Measurements from ENCODE around the gene FABP3. TPM values are rescaled to one million over a fixed set of nuclear protein-coding genes. Genes with fewer than 3 reads are reported as not detected.
"Not testable (repeated sequence)": the region's sequence is repeated elsewhere in the genome, so short reads cannot be mapped to it uniquely, and the experiment has no call there.

FABP3 gene
- total and polyA plus RNA-seq, 2 donors: 5.2 to 31.9 TPM

- no peak overlapping the region for H3K27ac ChIP-seq (ENCODE audit: low read depth in 1 of 2, low read length in 1 of 2)
- DNase-seq (ENCODE audit: low read depth in 6 of 9, low spot score in 9 of 9): no peak
- H3K4me3 ChIP-seq (ENCODE audit: low read length in 2 of 2): no peak overlapping the region
- H3K9me3 ChIP-seq (ENCODE audit: control insufficient read depth in 2 of 2, insufficient read depth in 1 of 2, low read length in 1 of 2): no peaks in the 10 kb centered on the region
- H3K36me3 ChIP-seq (ENCODE audit: control insufficient read depth in 2 of 2, insufficient read depth in 2 of 2, low read length in 1 of 2): no peaks in the 10 kb centered on the region
- no peaks in the 10 kb centered on the region for H3K27me3 ChIP-seq (ENCODE audit: control insufficient read depth in 2 of 2, insufficient read depth in 1 of 2, low read length in 1 of 2)
- peaks cover 6 to 12% of the 10 kb centered on the region in 2 donors for H3K4me1 ChIP-seq (ENCODE audit: control insufficient read depth in 2 of 2, insufficient read depth in 2 of 2, low read length in 2 of 2)
- 97% methylated on average over 7 of the region's 7 CpGs for WGBS
Observed at GRCh38 chr1:31390071-31390470, 17.2 kb upstream of the FABP3 start.

- Histone ChIP-seq H3K27me3 (ENCODE audit: control insufficient read depth in 2 of 2, insufficient read depth in 1 of 2, low read length in 1 of 2) (no peaks in the 10 kb centered on the region), H3K4me3 (ENCODE audit: low read length in 2 of 2) (no peak overlapping the region), H3K9me3 (ENCODE audit: control insufficient read depth in 2 of 2, insufficient read depth in 1 of 2, low read length in 1 of 2) (no peaks in the 10 kb centered on the region), H3K36me3 (ENCODE audit: control insufficient read depth in 2 of 2, insufficient read depth in 2 of 2, low read length in 1 of 2) (no peaks in the 10 kb centered on the region), H3K27ac (ENCODE audit: low read depth in 1 of 2, low read length in 1 of 2) (no peak overlapping the region), H3K4me1 (ENCODE audit: control insufficient read depth in 2 of 2, insufficient read depth in 2 of 2, low read length in 2 of 2) (peaks cover 6 to 8% of the 10 kb centered on the region in 2 donors)
- DNase-seq (ENCODE audit: low read depth in 6 of 9, low spot score in 9 of 9): no peak
- WGBS: 98% methylated on average over 7 of the region's 7 CpGs
Observed at GRCh38 chr1:31389616-31390015, 16.7 kb upstream of the FABP3 start.

- Histone ChIP-seq H3K27ac (ENCODE audit: low read depth in 1 of 2, low read length in 1 of 2) (no peak overlapping the region), H3K36me3 (ENCODE audit: control insufficient read depth in 2 of 2, insufficient read depth in 2 of 2, low read length in 1 of 2) (no peaks in the 10 kb centered on the region), H3K4me3 (ENCODE audit: low read length in 2 of 2) (no peak overlapping the region), H3K4me1 (ENCODE audit: control insufficient read depth in 2 of 2, insufficient read depth in 2 of 2, low read length in 2 of 2) (no peaks in the 10 kb centered on the region), H3K27me3 (ENCODE audit: control insufficient read depth in 2 of 2, insufficient read depth in 1 of 2, low read length in 1 of 2) (peaks cover 0 to under 1% of the 10 kb centered on the region in 2 donors), H3K9me3 (ENCODE audit: control insufficient read depth in 2 of 2, insufficient read depth in 1 of 2, low read length in 1 of 2) (no peaks in the 10 kb centered on the region)
- 90% methylated on average over 10 of the region's 10 CpGs for WGBS
- DNase-seq (ENCODE audit: low read depth in 6 of 9, low spot score in 9 of 9): no peak
Observed at GRCh38 chr1:31387612-31388011, 14.7 kb upstream of the FABP3 start.

- DNase-seq (ENCODE audit: low read depth in 6 of 9, low spot score in 9 of 9); H3K27me3 ChIP-seq (ENCODE audit: control insufficient read depth in 2 of 2, insufficient read depth in 1 of 2, low read length in 1 of 2); H3K4me1 ChIP-seq (ENCODE audit: control insufficient read depth in 2 of 2, insufficient read depth in 2 of 2, low read length in 2 of 2); H3K36me3 ChIP-seq (ENCODE audit: control insufficient read depth in 2 of 2, insufficient read depth in 2 of 2, low read length in 1 of 2); H3K27ac ChIP-seq (ENCODE audit: low read depth in 1 of 2, low read length in 1 of 2); H3K9me3 ChIP-seq (ENCODE audit: control insufficient read depth in 2 of 2, insufficient read depth in 1 of 2, low read length in 1 of 2); H3K4me3 ChIP-seq (ENCODE audit: low read length in 2 of 2): not testable (repeated sequence)
- 93% methylated on average over 8 of the region's 8 CpGs for WGBS
Observed at GRCh38 chr1:31386576-31387243, 13.8 kb upstream of the FABP3 start.

- no peak overlapping the region for H3K4me3 ChIP-seq (ENCODE audit: low read length in 2 of 2)
- no peaks in the 10 kb centered on the region for H3K9me3 ChIP-seq (ENCODE audit: control insufficient read depth in 2 of 2, insufficient read depth in 1 of 2, low read length in 1 of 2)
- H3K36me3 ChIP-seq (ENCODE audit: control insufficient read depth in 2 of 2, insufficient read depth in 2 of 2, low read length in 1 of 2): no peaks in the 10 kb centered on the region
- H3K27me3 ChIP-seq (ENCODE audit: control insufficient read depth in 2 of 2, insufficient read depth in 1 of 2, low read length in 1 of 2): peaks cover 0 to 3% of the 10 kb centered on the region in 2 donors
- no peak for DNase-seq (ENCODE audit: low read depth in 6 of 9, low spot score in 9 of 9)
- no peak overlapping the region for H3K27ac ChIP-seq (ENCODE audit: low read depth in 1 of 2, low read length in 1 of 2)
- 98% methylated on average over 1 of the region's 1 CpG for WGBS
- no peaks in the 10 kb centered on the region for H3K4me1 ChIP-seq (ENCODE audit: control insufficient read depth in 2 of 2, insufficient read depth in 2 of 2, low read length in 2 of 2)
Observed at GRCh38 chr1:31383967-31384366, 11.1 kb upstream of the FABP3 start.

- peaks cover 0 to 3% of the 10 kb centered on the region in 2 donors for H3K27me3 ChIP-seq (ENCODE audit: control insufficient read depth in 2 of 2, insufficient read depth in 1 of 2, low read length in 1 of 2)
- H3K4me1 ChIP-seq (ENCODE audit: control insufficient read depth in 2 of 2, insufficient read depth in 2 of 2, low read length in 2 of 2): no peaks in the 10 kb centered on the region
- over 99% methylated on average over 3 of the region's 3 CpGs for WGBS
- H3K27ac ChIP-seq (ENCODE audit: low read depth in 1 of 2, low read length in 1 of 2): no peak overlapping the region
- DNase-seq (ENCODE audit: low read depth in 6 of 9, low spot score in 9 of 9): no peak
- no peaks in the 10 kb centered on the region for H3K36me3 ChIP-seq (ENCODE audit: control insufficient read depth in 2 of 2, insufficient read depth in 2 of 2, low read length in 1 of 2)
- H3K4me3 ChIP-seq (ENCODE audit: low read length in 2 of 2): no peak overlapping the region
- H3K9me3 ChIP-seq (ENCODE audit: control insufficient read depth in 2 of 2, insufficient read depth in 1 of 2, low read length in 1 of 2): no peaks in the 10 kb centered on the region
Observed at GRCh38 chr1:31382379-31382989, 9.6 kb upstream of the FABP3 start.

GRCh38 chr1:31381394-31382294, 8.8 kb upstream of the FABP3 start:
- no peak for DNase-seq (ENCODE audit: low read depth in 6 of 9, low spot score in 9 of 9)
- Histone ChIP-seq H3K9me3 (ENCODE audit: control insufficient read depth in 2 of 2, insufficient read depth in 1 of 2, low read length in 1 of 2) (peaks cover 0 to 3% of the 10 kb centered on the region in 2 donors), H3K4me3 (ENCODE audit: low read length in 2 of 2) (no peak overlapping the region), H3K27ac (ENCODE audit: low read depth in 1 of 2, low read length in 1 of 2) (no peak overlapping the region), H3K36me3 (ENCODE audit: control insufficient read depth in 2 of 2, insufficient read depth in 2 of 2, low read length in 1 of 2) (no peaks in the 10 kb centered on the region), H3K4me1 (ENCODE audit: control insufficient read depth in 2 of 2, insufficient read depth in 2 of 2, low read length in 2 of 2) (no peaks in the 10 kb centered on the region), H3K27me3 (ENCODE audit: control insufficient read depth in 2 of 2, insufficient read depth in 1 of 2, low read length in 1 of 2) (peaks cover 0 to 3% of the 10 kb centered on the region in 2 donors)
- WGBS: 96% methylated on average over 6 of the region's 6 CpGs

- no peaks in the 10 kb centered on the region for H3K36me3 ChIP-seq (ENCODE audit: control insufficient read depth in 2 of 2, insufficient read depth in 2 of 2, low read length in 1 of 2)
- no peak for DNase-seq (ENCODE audit: low read depth in 6 of 9, low spot score in 9 of 9)
- peaks cover 0 to 3% of the 10 kb centered on the region in 2 donors for H3K27me3 ChIP-seq (ENCODE audit: control insufficient read depth in 2 of 2, insufficient read depth in 1 of 2, low read length in 1 of 2)
- H3K4me3 ChIP-seq (ENCODE audit: low read length in 2 of 2): no peak overlapping the region
- 94% methylated on average over 3 of the region's 3 CpGs for WGBS
- no peaks in the 10 kb centered on the region for H3K4me1 ChIP-seq (ENCODE audit: control insufficient read depth in 2 of 2, insufficient read depth in 2 of 2, low read length in 2 of 2)
- H3K27ac ChIP-seq (ENCODE audit: low read depth in 1 of 2, low read length in 1 of 2): no peak overlapping the region
- peaks cover 0 to 3% of the 10 kb centered on the region in 2 donors for H3K9me3 ChIP-seq (ENCODE audit: control insufficient read depth in 2 of 2, insufficient read depth in 1 of 2, low read length in 1 of 2)
Observed at GRCh38 chr1:31380181-31380580, 7.3 kb upstream of the FABP3 start.

GRCh38 chr1:31378001-31378400, 5.1 kb upstream of the FABP3 start:
- peaks cover 0 to 3% of the 10 kb centered on the region in 2 donors for H3K9me3 ChIP-seq (ENCODE audit: control insufficient read depth in 2 of 2, insufficient read depth in 1 of 2, low read length in 1 of 2)
- peaks cover 3 to 8% of the 10 kb centered on the region in 2 donors for H3K27me3 ChIP-seq (ENCODE audit: control insufficient read depth in 2 of 2, insufficient read depth in 1 of 2, low read length in 1 of 2)
- peaks cover 2 to 9% of the 10 kb centered on the region in 2 donors for H3K4me1 ChIP-seq (ENCODE audit: control insufficient read depth in 2 of 2, insufficient read depth in 2 of 2, low read length in 2 of 2)
- H3K4me3 ChIP-seq (ENCODE audit: low read length in 2 of 2): no peak overlapping the region
- DNase-seq (ENCODE audit: low read depth in 6 of 9, low spot score in 9 of 9): no peak
- no peak overlapping the region for H3K27ac ChIP-seq (ENCODE audit: low read depth in 1 of 2, low read length in 1 of 2)
- H3K36me3 ChIP-seq (ENCODE audit: control insufficient read depth in 2 of 2, insufficient read depth in 2 of 2, low read length in 1 of 2): no peaks in the 10 kb centered on the region
